ENCODE data around the gene ZDHHC20.

DNA sequence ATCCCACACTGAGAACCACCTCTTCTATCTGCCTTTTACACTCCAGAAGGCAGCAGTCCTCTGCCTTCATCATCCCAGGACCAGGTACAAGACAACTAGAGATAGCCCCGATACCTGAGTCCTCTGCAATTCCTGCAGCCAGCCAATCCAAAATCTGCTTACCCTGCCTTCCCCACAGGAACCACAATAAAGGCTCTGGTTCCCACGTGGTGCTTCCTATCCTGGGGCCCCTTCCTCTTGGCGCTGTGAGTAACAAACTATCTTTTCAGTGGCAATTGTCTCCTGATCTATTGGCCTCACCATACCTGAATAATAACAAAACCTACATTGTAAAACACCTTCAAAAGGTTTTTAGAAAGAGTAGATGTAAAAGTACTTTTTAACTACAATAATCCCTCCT, 63.1 kb downstream of the ZDHHC20 start:
- TF ChIP-seq, protein P1, sequence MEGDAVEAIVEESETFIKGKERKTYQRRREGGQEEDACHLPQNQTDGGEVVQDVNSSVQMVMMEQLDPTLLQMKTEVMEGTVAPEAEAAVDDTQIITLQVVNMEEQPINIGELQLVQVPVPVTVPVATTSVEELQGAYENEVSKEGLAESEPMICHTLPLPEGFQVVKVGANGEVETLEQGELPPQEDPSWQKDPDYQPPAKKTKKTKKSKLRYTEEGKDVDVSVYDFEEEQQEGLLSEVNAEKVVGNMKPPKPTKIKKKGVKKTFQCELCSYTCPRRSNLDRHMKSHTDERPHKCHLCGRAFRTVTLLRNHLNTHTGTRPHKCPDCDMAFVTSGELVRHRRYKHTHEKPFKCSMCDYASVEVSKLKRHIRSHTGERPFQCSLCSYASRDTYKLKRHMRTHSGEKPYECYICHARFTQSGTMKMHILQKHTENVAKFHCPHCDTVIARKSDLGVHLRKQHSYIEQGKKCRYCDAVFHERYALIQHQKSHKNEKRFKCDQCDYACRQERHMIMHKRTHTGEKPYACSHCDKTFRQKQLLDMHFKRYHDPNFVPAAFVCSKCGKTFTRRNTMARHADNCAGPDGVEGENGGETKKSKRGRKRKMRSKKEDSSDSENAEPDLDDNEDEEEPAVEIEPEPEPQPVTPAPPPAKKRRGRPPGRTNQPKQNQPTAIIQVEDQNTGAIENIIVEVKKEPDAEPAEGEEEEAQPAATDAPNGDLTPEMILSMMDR (IDR thresholded peaks at IDR 0.05; ENCODE audit: low read length) = no peak
- TF ChIP-seq EZH2 (optimal IDR thresholded peaks at IDR 0.05; ENCODE audit: low read depth, low read length) (no peak), EZH2phosphoT487 (IDR thresholded peaks at IDR 0.05; ENCODE audit: low read length) (no peak)
